ENCODE results near the gene WDR82. TPM values are rescaled to one million over a fixed set of nuclear protein-coding genes. Genes with fewer than 3 reads are reported as not detected.

The WDR82 gene
- total and polyA plus RNA-seq, 2 of the 8 experiments (the other 6 are each of a cell fraction or from before 2014, with no cell fraction given), result 33.5 to 82.7 TPM

GRCh38 chr3:52248816-52249547 is 29.5 kb downstream of the WDR82 start:
- no peak overlapping the region for H2AFZ ChIP-seq (ENCODE audit: low read length)
- peaks cover 10% of the 10 kb centered on the region for H3K23me2 ChIP-seq (ENCODE audit: low read depth, low read length)
- CTCF ChIA-PET (ENCODE audit: partially characterized antibody), result interaction anchor here (0.5 to 17.7 kb wide), 15 partner anchors 9 to 142 kb away, joined by 3 to 126 read pairs (median 7); no protein-coding TSS in a partner anchor
- no peak overlapping the region for H3K56ac ChIP-seq (replicated peaks; ENCODE audit: insufficient read length, low read depth, low read length)
- no peak overlapping the region for H3K9ac ChIP-seq (replicated peaks in 1 of 4; ENCODE audit: extremely low read depth in 1 of 4, low read depth in 3 of 4, low read length in 3 of 4)
- POLR2A ChIA-PET (ENCODE audit: partially characterized antibody), result interaction anchor here (0.7 to 3.8 kb wide), 9 partner anchors 9 to 49 kb away, joined by 3 to 25 read pairs (median 6); partner anchors contain the start of genes TWF2 and WDR82
- no peak overlapping the region for H3K18ac ChIP-seq (ENCODE audit: extremely low read depth, low read length)
- no peak overlapping the region; the same call in 1 of the 2 replicates for H2BK5ac ChIP-seq (ENCODE audit: low read depth, low read length)
- no peak overlapping the region for H3K4me2 ChIP-seq (ENCODE audit: insufficient read depth in 1 of 2, low read depth in 2 of 2, low read length in 2 of 2)
- no peak overlapping the region for H3K4me3 ChIP-seq (ENCODE audit: extremely low read depth in 1 of 4, insufficient read depth in 2 of 4, low read depth in 3 of 4, low read length in 4 of 4)
- H3K4me1 ChIP-seq (replicated peaks in 1 of 4; ENCODE audit: control insufficient read depth in 3 of 4, insufficient read depth in 4 of 4, low read length in 3 of 4), result peaks cover 0 to 13% (median 10%) of the 10 kb centered on the region in 4 experiments; a peak in 6 of 7 replicates
- H3K36me3 ChIP-seq (ENCODE audit: control insufficient read depth in 2 of 4, insufficient read depth in 4 of 4, low read length in 3 of 4), result peaks cover 2 to 30% (median 6%) of the 10 kb centered on the region in 4 experiments; a peak in 5 of 8 replicates
- no peaks in the 10 kb centered on the region for H3K9me3 ChIP-seq (ENCODE audit: insufficient read depth in 2 of 2, low read depth in 1 of 2, low read length in 1 of 2)
- no peak overlapping the region for H4K8ac ChIP-seq (ENCODE audit: extremely low read depth, insufficient read depth, low read length)
- TF ChIP-seq NANOG (IDR thresholded peaks at IDR 0.05; ENCODE audit: insufficient read depth, low read depth, low read length, poor library complexity, severe bottlenecking), result no peak
- TF ChIP-seq CBX5 (IDR thresholded peaks at IDR 0.05; ENCODE audit: low read depth, low read length), result no peak
- TF ChIP-seq POLR2A (IDR thresholded peaks at IDR 0.05; ENCODE audit: control extremely low read depth in 1 of 2, low read depth in 2 of 2, low read length in 2 of 2), result peak in 1 of 2 experiments; percentile 48; a peak in 1 of 3 replicates
- no peak for TF ChIP-seq SUZ12 (IDR thresholded peaks at IDR 0.05; ENCODE audit: low read length)
- H4K5ac ChIP-seq (ENCODE audit: insufficient read length, low read depth, low read length), result no peak overlapping the region
- H4K91ac ChIP-seq (replicated peaks; ENCODE audit: insufficient read length, low read length), result no peak overlapping the region
- H3K27ac ChIP-seq (ENCODE audit: low read depth, low read length), result no peak overlapping the region
- no peak overlapping the region for H3K23ac ChIP-seq (ENCODE audit: insufficient read length)
- H2BK15ac ChIP-seq (ENCODE audit: low read length), result no peak overlapping the region
- WGBS, 2 experiments (ENCODE audit: extremely low coverage in 1 of 2, insufficient coverage in 1 of 2, insufficient read length in 1 of 2, insufficient replicate concordance in 2 of 2, low coverage in 1 of 2, low lambda C conversion rate in 2 of 2, missing lambda C conversion rate in 1 of 2), result 91% methylated on average over 10 of the region's 10 CpGs; no CpG with 5 or more reads in 1 of the 2 experiments
- FAIRE-seq (no peak), DNase-seq (ENCODE audit: low read depth in 1 of 2, low spot score in 2 of 2) (no peak)
- H2BK12ac ChIP-seq (ENCODE audit: low read depth, low read length), result no peak overlapping the region
- H3K79me2 ChIP-seq (ENCODE audit: control insufficient read depth in 1 of 2, insufficient read depth in 2 of 2, low read length in 2 of 2), result no peaks in the 10 kb centered on the region
- no peak overlapping the region for H3K14ac ChIP-seq (ENCODE audit: insufficient read length)
- no peak overlapping the region for H2BK20ac ChIP-seq (ENCODE audit: low read length)
- H2AK5ac ChIP-seq (ENCODE audit: low read depth, low read length), result no peak overlapping the region
- H4K20me1 ChIP-seq (replicated peaks in 1 of 2; ENCODE audit: control insufficient read depth in 1 of 2, insufficient read depth in 2 of 2, low read length in 2 of 2), result peaks cover 5 to 21% of the 10 kb centered on the region in 2 experiments
- peaks cover 6 to 31% (median 20%) of the 10 kb centered on the region in 4 experiments; a peak in 6 of 7 replicates for H3K27me3 ChIP-seq (replicated peaks in 1 of 4; ENCODE audit: control insufficient read depth in 3 of 4, extremely low read depth in 1 of 4, insufficient read depth in 3 of 4, low read length in 3 of 4)
- H3K79me1 ChIP-seq (ENCODE audit: low read depth, low read length), result no peaks in the 10 kb centered on the region
- H3K4ac ChIP-seq (replicated peaks; ENCODE audit: insufficient read length, low read depth, low read length), result no peak overlapping the region
- no peak overlapping the region for H2BK120ac ChIP-seq (replicated peaks; ENCODE audit: low read depth, low read length)
